Endothelial cell of umbilical vein (primary cell): ENCODE measurements around the gene TPP1.
A peak's percentile ranks its signal among the peaks of the same experiment; 100 is the strongest.

Source experiments
- CTCF ChIP-seq, 2 donors: IDR thresholded peaks; 1 replicate in 1 of 2; 2 replicates in 1 of 2; pipeline ENCODE4 v1.5.1; 2011; ENCODE audit warnings: low read length in 2 of 2, mild to moderate bottlenecking in 2 of 2, moderate library complexity in 2 of 2, control low read depth in 1 of 2, inconsistent platforms in 1 of 2, low read depth in 1 of 2; ENCODE audit not compliant: insufficient read depth in 1 of 2; ENCODE audit errors: extremely low read depth in 1 of 2
- EZH2 ChIP-seq: IDR thresholded peaks from 2 replicates; pipeline ENCODE4 v1.6.1; 2012; ENCODE audit warnings: borderline replicate concordance, low read depth, mild to moderate bottlenecking, moderate library complexity, low read length, inconsistent platforms; ENCODE audit not compliant: severe bottlenecking
- FOS ChIP-seq: IDR thresholded peaks from 2 replicates; pipeline ENCODE4 v1.6.1; 2011; ENCODE audit warnings: mild to moderate bottlenecking, low read length, moderate library complexity, borderline replicate concordance; ENCODE audit not compliant: insufficient read depth
- GATA2 ChIP-seq: IDR thresholded peaks from 2 replicates; pipeline ENCODE4 v1.7.0; 2011; ENCODE audit warnings: low read depth, mild to moderate bottlenecking, moderate library complexity, mixed read lengths, low read length; ENCODE audit not compliant: insufficient read length, insufficient read depth
- JUN ChIP-seq: IDR thresholded peaks from 2 replicates; pipeline ENCODE4 v1.6.1; 2011; ENCODE audit warnings: borderline replicate concordance, low read depth; ENCODE audit not compliant: insufficient read length, insufficient read depth
- MAX ChIP-seq: IDR thresholded peaks from 2 replicates; pipeline ENCODE4 v1.6.1; 2011; ENCODE audit not compliant: insufficient read depth, insufficient read length
- MYC ChIP-seq: IDR thresholded peaks from one replicate; pipeline ENCODE4 v1.6.1; 2011; ENCODE audit warnings: mild to moderate bottlenecking, low read depth, low read length
- POLR2A ChIP-seq: IDR thresholded peaks from 2 replicates; pipeline ENCODE4 v1.6.1; 2012; ENCODE audit warnings: low read depth, mild to moderate bottlenecking, control low read depth, low read length
- POLR2AphosphoS5 ChIP-seq: IDR thresholded peaks from 2 replicates; pipeline ENCODE4 v1.6.1; 2012; ENCODE audit warnings: low read depth, mild to moderate bottlenecking, control low read depth, low read length, moderate library complexity; ENCODE audit not compliant: insufficient read depth

- TF ChIP-seq POLR2AphosphoS5 (peak; percentile 98), CTCF (IDR thresholded peaks at IDR 0.05; ENCODE audit: extremely low read depth in 1 of 2, insufficient read depth in 1 of 2, low read depth in 1 of 2, low read length in 2 of 2) (no peak), MAX (peak; percentile 59), POLR2A (peak; percentile 87), JUN (no peak), MYC (peak; percentile 83), EZH2 (no peak), FOS (no peak), GATA2 (no peak)
Observed at GRCh38 chr11:6603287-6604080, 15.7 kb downstream of the TPP1 start, which contains the start of the genes ILK and RRP8.
